ENCODE measurements around the gene TEDC1.

GRCh38 chr14:105534586-105534985 lies 43.5 kb downstream of the TEDC1 start:
- TF ChIP-seq EZH2 (IDR thresholded peaks at IDR 0.05) = no peak
- no peak for TF ChIP-seq POLR2AphosphoS5 (IDR thresholded peaks at IDR 0.05; ENCODE audit: borderline replicate concordance, low read depth, low read length)
- no peak for TF ChIP-seq FOXP2 (optimal IDR thresholded peaks at IDR 0.05; ENCODE audit: control extremely low read depth, extremely low read length, insufficient read depth)
